ENCODE results near the gene AGPAT3.

Gene AGPAT3

GRCh38 chr21:43981871-43982210, 116.8 kb downstream of the AGPAT3 start:
- no peak overlapping the region for H3K27ac Mint-ChIP-seq
- H3K9me3 Mint-ChIP-seq, result no peaks in the 10 kb centered on the region
- no peak overlapping the region for H3K4me3 Mint-ChIP-seq
- H3K27me3 Mint-ChIP-seq, result no peaks in the 10 kb centered on the region
- H3K36me3 Mint-ChIP-seq, result no peaks in the 10 kb centered on the region
- H3K4me1 Mint-ChIP-seq, result peaks cover 23% of the 10 kb centered on the region

DNA sequence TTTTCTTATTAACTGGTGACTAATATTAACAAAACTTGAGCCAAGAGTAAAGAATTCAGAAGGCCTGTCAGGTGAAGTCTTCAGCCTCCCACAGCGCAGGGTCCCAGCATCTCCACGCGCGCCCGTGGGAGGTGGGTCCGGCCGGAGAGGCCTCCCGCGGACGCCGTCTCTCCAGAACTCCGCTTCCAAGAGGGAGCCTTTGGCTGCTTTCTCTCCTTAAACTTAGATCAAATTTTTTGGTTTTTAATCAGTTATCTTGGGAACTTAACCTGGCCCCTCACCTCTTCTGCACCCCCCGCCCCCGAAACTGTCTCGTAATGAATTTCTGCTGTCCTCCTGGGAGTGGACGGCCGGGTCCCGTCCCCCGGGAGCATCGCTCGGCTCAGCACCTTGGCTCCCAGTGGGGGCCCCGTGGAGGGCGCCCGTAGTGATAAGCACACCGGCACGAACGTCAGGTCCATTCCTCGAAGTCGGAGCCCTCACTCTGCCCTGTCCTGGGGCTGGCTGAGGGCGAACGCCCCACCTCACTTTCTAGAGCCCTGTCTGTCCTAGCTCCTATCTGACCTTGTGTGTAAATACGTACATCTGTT, 117.6 kb downstream of the AGPAT3 start:
- no peaks in the 10 kb centered on the region for H3K36me3 Mint-ChIP-seq
- no peaks in the 10 kb centered on the region for H3K9me3 Mint-ChIP-seq
- H3K27me3 Mint-ChIP-seq, result no peaks in the 10 kb centered on the region
- H3K27ac Mint-ChIP-seq, result no peak overlapping the region
- peaks cover 23% of the 10 kb centered on the region for H3K4me1 Mint-ChIP-seq
- H3K4me3 Mint-ChIP-seq, result no peak overlapping the region

DNA sequence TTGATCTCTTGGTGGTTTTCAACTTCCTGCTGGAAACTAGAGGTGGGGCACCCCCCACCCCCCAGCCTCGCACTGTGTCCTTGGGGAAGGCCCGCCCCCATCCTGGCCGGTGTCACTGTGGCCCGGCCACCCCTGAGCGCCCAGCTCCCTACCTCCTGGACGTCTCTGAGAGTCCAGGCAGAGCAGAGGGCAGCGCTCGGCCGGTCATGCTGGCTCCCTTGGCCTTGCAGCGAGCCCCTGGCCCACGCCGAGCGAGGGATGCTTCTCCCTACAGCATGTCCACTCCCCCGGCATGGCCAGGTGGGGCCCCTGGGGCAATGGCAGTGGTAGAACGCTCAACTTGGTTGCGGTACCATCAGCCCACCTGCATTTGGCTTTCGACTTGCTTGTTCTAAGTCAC, 118.4 kb downstream of the AGPAT3 start:
- H3K27me3 Mint-ChIP-seq, result no peaks in the 10 kb centered on the region
- H3K36me3 Mint-ChIP-seq, result no peaks in the 10 kb centered on the region
- no peak overlapping the region for H3K4me3 Mint-ChIP-seq
- peaks cover 23% of the 10 kb centered on the region for H3K4me1 Mint-ChIP-seq
- no peak overlapping the region for H3K27ac Mint-ChIP-seq
- H3K9me3 Mint-ChIP-seq, result no peaks in the 10 kb centered on the region

DNA sequence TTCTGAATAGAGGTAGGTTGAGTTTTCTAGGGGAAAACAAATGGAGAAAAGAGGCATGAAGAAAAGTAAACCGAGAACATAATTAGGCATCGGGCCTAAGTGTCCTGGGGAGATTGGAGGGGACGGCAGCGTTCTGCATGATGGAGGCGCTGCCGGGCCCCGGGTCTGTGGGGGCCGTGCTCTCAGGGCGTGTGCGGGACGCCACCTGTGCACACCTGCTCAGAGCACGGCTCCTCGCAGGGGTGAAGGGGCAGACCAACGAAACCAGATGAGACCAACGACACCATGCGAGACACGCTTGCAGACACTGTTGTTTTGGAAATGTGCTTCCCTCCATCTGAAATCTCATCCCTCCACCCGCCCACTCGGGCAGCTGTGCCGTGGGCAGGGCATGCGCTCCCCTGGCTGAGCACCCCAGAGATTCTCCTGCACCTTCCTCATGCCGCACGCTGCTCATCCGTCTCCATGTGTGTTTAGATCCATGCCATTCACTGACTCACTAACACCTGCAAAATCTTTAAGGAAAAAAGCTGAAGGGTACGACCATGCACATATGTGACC, 118.9 kb downstream of the AGPAT3 start:
- Mint-ChIP-seq H3K36me3 (no peaks in the 10 kb centered on the region), H3K9me3 (no peaks in the 10 kb centered on the region), H3K27me3 (no peaks in the 10 kb centered on the region), H3K4me1 (peaks cover 23% of the 10 kb centered on the region), H3K4me3 (no peak overlapping the region), H3K27ac (no peak overlapping the region)

- no peaks in the 10 kb centered on the region for H3K36me3 Mint-ChIP-seq
- no peaks in the 10 kb centered on the region for H3K27me3 Mint-ChIP-seq
- peak overlapping the region; percentile 48 for H3K27ac Mint-ChIP-seq
- H3K9me3 Mint-ChIP-seq, result no peaks in the 10 kb centered on the region
- peaks cover 23% of the 10 kb centered on the region for H3K4me1 Mint-ChIP-seq
- H3K4me3 Mint-ChIP-seq, result no peak overlapping the region
Measured at GRCh38 chr21:43984905-43985689, 120.1 kb downstream of the AGPAT3 start.

DNA sequence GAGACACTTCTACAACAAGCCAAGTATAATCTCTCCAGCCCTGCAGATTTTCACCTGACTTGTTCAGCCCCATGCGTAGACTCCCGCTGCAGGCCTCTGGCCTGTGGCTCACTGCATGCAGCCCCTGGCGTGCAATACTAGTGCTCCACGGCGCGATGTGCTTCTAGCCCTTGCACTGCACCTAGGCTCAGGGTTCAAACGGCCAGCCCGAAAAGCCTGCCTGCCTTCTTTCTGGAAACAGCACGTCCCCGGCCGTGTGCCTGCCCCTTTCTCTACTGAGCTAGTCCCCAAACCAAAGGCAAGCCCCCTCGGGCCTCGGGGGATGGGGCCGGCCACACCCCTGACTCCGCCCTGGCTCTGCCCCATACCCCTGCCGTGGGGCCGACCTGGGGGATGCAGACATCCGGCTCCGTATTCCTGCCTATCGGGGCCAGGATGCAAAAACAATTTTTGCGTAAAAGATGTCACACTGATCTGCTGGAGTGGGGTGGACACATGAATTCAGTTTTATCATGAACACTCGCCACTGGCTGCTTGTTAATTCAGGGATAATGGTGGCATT, 120.7 kb downstream of the AGPAT3 start:
- no peaks in the 10 kb centered on the region for H3K36me3 Mint-ChIP-seq
- no peak overlapping the region for H3K4me3 Mint-ChIP-seq
- H3K27ac Mint-ChIP-seq, result peak overlapping the region; percentile 74
- H3K4me1 Mint-ChIP-seq, result peaks cover 23% of the 10 kb centered on the region
- no peaks in the 10 kb centered on the region for H3K9me3 Mint-ChIP-seq
- no peaks in the 10 kb centered on the region for H3K27me3 Mint-ChIP-seq

DNA sequence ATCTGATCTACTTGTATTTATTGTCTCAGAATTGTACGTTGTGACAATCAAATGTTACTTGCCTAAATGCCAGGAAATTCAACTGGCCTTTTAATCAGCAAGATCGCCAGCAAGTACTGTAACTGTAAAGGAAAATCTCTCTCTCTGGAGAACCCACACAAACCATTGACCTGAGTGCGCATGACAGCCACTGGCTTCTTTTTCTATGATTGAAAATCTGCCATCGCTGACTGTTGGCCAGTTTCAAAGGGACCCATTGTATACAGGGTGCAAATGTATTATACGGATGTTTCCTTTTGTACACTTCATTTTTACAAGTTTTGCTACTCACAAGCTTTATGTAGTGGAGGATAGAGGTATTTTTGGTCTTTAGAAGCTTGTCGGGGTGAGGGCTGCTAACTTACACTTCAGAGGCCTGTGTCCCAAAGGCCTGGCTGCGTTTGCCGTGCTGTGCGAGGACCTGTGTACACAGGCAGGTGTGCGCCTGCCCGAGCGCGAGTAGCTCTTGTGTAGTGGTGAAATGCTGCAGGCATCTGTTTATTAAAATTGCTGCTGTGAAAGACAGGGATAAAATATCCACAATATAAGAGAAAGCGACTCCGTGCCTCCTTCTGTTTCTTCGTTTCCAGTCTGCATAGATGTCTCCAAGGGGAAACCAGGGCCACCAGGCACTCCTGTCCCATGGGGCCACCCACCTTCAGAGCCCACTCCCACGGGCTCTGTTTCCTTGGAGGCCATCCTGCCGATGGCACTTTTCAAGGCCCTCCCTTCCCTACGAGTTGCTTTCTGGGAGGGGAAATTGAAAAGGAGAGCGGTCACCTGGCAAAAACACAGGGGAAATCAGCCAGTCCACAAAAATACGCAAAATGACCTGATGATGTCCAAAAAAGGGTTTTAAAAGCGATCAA, 121.8 kb downstream of the AGPAT3 start:
- H3K27ac Mint-ChIP-seq, result no peak overlapping the region
- H3K36me3 Mint-ChIP-seq, result no peaks in the 10 kb centered on the region
- no peaks in the 10 kb centered on the region for H3K9me3 Mint-ChIP-seq
- H3K4me1 Mint-ChIP-seq, result peaks cover 23% of the 10 kb centered on the region
- H3K27me3 Mint-ChIP-seq, result no peaks in the 10 kb centered on the region
- no peak overlapping the region for H3K4me3 Mint-ChIP-seq

DNA sequence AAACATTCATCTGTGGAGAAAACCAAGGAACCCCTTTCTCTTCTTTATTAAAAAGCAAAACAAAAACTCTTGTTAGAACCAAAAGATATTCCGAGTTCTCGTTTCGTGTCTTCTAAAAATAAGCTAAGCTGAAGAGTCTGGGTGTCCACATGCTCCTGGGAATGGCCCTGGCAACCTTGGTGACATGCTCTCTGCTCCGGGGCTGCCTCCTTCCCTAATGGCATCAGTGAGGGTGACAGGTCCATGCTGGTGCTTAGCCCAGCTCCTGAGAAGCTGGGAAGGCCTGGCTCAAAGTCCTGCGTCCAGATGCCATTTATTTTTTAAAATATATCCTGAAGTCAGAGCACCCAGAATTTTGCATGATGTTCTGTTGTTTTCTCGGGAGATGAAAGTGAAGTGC, 122.5 kb downstream of the AGPAT3 start:
- peaks cover 23% of the 10 kb centered on the region for H3K4me1 Mint-ChIP-seq
- no peaks in the 10 kb centered on the region for H3K36me3 Mint-ChIP-seq
- H3K4me3 Mint-ChIP-seq, result no peak overlapping the region

DNA sequence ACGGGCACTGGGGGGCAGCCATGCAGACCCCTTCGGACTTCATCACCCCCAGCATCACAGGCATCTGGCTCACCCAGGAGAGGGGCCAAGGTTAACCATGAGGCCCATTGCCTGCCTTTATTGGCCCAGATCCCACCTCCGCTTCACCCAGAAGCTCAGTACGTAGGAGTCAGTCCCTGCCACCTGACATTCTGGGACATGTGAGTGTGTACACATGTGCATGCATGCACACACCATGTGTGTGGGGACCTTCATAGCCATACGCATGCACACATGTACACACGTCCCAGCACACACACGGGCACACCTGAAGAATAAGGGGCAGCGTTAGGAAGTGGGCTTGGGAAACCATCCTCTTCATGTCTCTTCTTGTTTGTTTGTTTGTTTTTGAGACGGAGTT, 123.0 kb downstream of the AGPAT3 start:
- no peaks in the 10 kb centered on the region for H3K27me3 Mint-ChIP-seq
- peaks cover 23% of the 10 kb centered on the region for H3K4me1 Mint-ChIP-seq
- H3K9me3 Mint-ChIP-seq, result no peaks in the 10 kb centered on the region
- H3K27ac Mint-ChIP-seq, result no peak overlapping the region
- no peaks in the 10 kb centered on the region for H3K36me3 Mint-ChIP-seq
- no peak overlapping the region for H3K4me3 Mint-ChIP-seq

More for the DNA sequence above, 122.5 kb downstream of the AGPAT3 start:
- no peak overlapping the region for H3K27ac Mint-ChIP-seq
- no peaks in the 10 kb centered on the region for H3K27me3 Mint-ChIP-seq
- no peaks in the 10 kb centered on the region for H3K9me3 Mint-ChIP-seq

GRCh38 chr21:43988506-43989230, 123.6 kb downstream of the AGPAT3 start:
- Mint-ChIP-seq H3K27me3 (no peaks in the 10 kb centered on the region), H3K27ac (no peak overlapping the region), H3K36me3 (no peaks in the 10 kb centered on the region), H3K9me3 (no peaks in the 10 kb centered on the region), H3K4me3 (no peak overlapping the region), H3K4me1 (peaks cover 23% of the 10 kb centered on the region)

DNA sequence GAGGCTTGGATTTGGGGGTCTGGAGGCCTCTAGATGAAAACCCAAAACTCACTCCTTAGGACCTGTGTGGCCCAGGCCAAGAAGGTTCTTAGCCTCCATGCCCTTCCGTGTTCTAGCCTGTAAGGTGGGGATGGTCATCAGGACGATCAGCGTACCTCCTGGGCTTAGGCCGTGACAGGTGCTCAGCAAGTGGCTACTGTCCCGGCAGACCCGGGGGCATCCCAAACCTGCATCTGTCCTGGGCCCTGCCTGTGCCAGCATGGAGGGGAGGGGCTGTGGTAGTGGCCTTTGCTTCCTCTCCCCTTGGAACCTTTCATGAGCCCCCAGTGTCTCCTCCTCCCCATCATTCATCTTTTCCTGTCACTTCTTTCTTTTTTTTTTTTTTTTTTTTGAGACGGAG, 124.4 kb downstream of the AGPAT3 start:
- no peaks in the 10 kb centered on the region for H3K9me3 Mint-ChIP-seq
- no peaks in the 10 kb centered on the region for H3K27me3 Mint-ChIP-seq

DNA sequence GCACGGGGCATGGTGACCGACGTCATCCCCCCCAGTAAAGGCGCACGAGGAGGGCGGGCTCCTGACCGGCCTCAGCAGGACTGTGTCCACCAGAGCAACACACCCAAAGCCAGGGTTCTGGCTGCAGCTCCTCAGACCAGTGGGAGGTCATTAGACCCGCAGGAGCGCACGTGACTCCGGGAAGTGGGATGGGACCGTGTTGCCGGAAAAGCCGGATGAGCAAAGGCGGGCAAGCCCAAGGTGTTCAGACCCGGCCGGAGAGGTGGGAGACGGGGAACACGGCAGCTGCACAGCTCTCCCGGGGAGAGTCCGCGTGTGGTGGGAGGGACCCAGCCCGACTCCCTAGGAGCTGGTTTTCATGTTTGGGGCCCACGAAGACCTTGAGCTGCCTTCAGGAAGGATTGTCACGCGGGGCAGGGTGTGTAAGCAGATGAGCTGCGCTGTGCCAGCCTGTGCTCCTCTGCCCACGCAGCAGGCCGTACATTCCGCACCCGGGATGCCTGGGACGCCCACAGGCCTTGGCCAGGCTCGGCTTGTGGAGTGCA, 126.5 kb downstream of the AGPAT3 start:
- H3K4me3 Mint-ChIP-seq, result no peak overlapping the region
- no peaks in the 10 kb centered on the region for H3K9me3 Mint-ChIP-seq
- H3K4me1 Mint-ChIP-seq, result peaks cover 3% of the 10 kb centered on the region
- no peaks in the 10 kb centered on the region for H3K36me3 Mint-ChIP-seq
- no peaks in the 10 kb centered on the region for H3K27me3 Mint-ChIP-seq
- no peak overlapping the region for H3K27ac Mint-ChIP-seq

More for the DNA sequence above, 124.4 kb downstream of the AGPAT3 start:
- Mint-ChIP-seq H3K36me3 (no peaks in the 10 kb centered on the region), H3K4me3 (no peak overlapping the region), H3K4me1 (peaks cover 19% of the 10 kb centered on the region), H3K27ac (no peak overlapping the region)

GRCh38 chr21:43992121-43992520, 127.1 kb downstream of the AGPAT3 start:
- H3K27me3 Mint-ChIP-seq, result no peaks in the 10 kb centered on the region
- H3K27ac Mint-ChIP-seq, result no peak overlapping the region
- H3K4me1 Mint-ChIP-seq, result no peaks in the 10 kb centered on the region
- H3K4me3 Mint-ChIP-seq, result no peak overlapping the region
- H3K9me3 Mint-ChIP-seq, result no peaks in the 10 kb centered on the region
- no peaks in the 10 kb centered on the region for H3K36me3 Mint-ChIP-seq

GRCh38 chr21:43993420-43993934, 128.5 kb downstream of the AGPAT3 start:
- Mint-ChIP-seq H3K4me3 (no peak overlapping the region), H3K27ac (no peak overlapping the region), H3K27me3 (no peaks in the 10 kb centered on the region), H3K4me1 (no peaks in the 10 kb centered on the region), H3K9me3 (no peaks in the 10 kb centered on the region), H3K36me3 (no peaks in the 10 kb centered on the region)
